ENCODE data around the gene GGCX. TPM values are rescaled to one million over a fixed set of nuclear protein-coding genes. Genes with fewer than 3 reads are reported as not detected.

GGCX gene
- total RNA-seq, 1 experiment from 2014 or later: 60.5 TPM

DNA sequence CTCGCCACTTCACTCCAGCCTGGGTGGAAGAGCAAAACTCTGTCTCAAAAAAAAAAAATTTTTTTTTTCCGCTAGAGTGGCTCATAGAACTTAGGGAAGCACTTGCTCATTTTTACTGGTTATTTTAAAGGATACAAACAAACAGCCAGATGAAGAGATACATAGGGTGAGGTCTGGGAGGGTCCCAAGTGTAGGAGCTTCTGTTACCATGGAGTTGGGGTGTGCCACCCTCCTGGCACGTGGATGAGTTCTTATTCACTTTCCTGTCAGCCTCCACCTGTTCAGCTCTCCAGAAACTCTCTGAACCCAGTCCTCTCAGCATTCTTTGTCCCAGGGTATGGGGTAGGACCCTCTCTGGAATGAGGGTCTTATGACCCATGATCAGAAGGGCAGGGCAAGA lies 27.2 kb downstream of the GGCX start:
- no TSS peak for BruUV-seq (replicated peaks)
- Histone ChIP-seq H3K4me1 (ENCODE audit: insufficient read depth, low read length, poor library complexity, severe bottlenecking) (peaks cover 8% of the 10 kb centered on the region), H3K36me3 (ENCODE audit: insufficient read depth, low read length, poor library complexity, severe bottlenecking) (no peaks in the 10 kb centered on the region), H3K9me3 (ENCODE audit: low read depth, low read length, poor library complexity, severe bottlenecking) (no peaks in the 10 kb centered on the region), H3K27me3 (replicated peaks; ENCODE audit: insufficient read depth, low read depth, low read length, poor library complexity) (no peaks in the 10 kb centered on the region), H3K27ac (ENCODE audit: low read depth, low read length, poor library complexity, severe bottlenecking) (no peak overlapping the region), H3K4me3 (ENCODE audit: low read depth, low read length, poor library complexity, severe bottlenecking) (no peak overlapping the region)
- intact Hi-C loops (cut with micrococcal nuclease; ENCODE audit: unreplicated experiment): no loop called here
- ChIA-PET CTCF (no interaction called here), POLR2A (ENCODE audit: low non-redundant PET) (interaction anchor here (0.7 kb wide), 1 partner anchor 92 kb away, joined by 6 read pairs; no protein-coding TSS in a partner anchor)
- TF ChIP-seq EZH2 (IDR thresholded peaks at IDR 0.05; ENCODE audit: borderline replicate concordance, low read depth, low read length, poor library complexity, severe bottlenecking): no peak
- TF ChIP-seq, protein P1, sequence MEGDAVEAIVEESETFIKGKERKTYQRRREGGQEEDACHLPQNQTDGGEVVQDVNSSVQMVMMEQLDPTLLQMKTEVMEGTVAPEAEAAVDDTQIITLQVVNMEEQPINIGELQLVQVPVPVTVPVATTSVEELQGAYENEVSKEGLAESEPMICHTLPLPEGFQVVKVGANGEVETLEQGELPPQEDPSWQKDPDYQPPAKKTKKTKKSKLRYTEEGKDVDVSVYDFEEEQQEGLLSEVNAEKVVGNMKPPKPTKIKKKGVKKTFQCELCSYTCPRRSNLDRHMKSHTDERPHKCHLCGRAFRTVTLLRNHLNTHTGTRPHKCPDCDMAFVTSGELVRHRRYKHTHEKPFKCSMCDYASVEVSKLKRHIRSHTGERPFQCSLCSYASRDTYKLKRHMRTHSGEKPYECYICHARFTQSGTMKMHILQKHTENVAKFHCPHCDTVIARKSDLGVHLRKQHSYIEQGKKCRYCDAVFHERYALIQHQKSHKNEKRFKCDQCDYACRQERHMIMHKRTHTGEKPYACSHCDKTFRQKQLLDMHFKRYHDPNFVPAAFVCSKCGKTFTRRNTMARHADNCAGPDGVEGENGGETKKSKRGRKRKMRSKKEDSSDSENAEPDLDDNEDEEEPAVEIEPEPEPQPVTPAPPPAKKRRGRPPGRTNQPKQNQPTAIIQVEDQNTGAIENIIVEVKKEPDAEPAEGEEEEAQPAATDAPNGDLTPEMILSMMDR (conservative IDR thresholded peaks at IDR 0.05; ENCODE audit: low read depth, low read length): no peak
- DNase-seq (ENCODE audit: low spot score): no peak

DNA sequence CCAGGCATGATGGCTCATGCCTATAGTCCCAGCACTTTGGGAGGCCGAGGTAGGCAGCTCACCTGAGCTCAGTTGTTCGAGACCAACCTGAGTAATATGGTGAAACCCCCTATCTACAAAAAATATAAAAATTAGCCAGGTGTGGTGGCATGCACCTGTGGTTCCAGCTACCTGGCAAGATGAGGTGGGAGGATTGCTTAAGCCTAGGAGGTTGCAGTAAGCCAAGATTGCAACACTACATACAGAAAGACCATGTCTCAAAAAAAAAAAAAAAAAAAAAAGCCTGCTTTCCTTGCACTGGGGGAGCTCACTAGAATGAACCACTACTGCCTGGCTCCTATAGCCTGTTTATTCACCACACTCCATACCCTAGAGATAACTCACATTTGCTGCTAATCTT lies 29.7 kb downstream of the GGCX start:
- DNase-seq (ENCODE audit: low spot score): no peak
- no TSS peak for BruUV-seq (replicated peaks)
- H3K4me1 ChIP-seq (ENCODE audit: insufficient read depth, low read length, poor library complexity, severe bottlenecking): no peaks in the 10 kb centered on the region
- CTCF ChIA-PET: no interaction called here
- no peaks in the 10 kb centered on the region for H3K36me3 ChIP-seq (ENCODE audit: insufficient read depth, low read length, poor library complexity, severe bottlenecking)
- POLR2A ChIA-PET (ENCODE audit: low non-redundant PET): no interaction called here
- no peak overlapping the region for H3K27ac ChIP-seq (ENCODE audit: low read depth, low read length, poor library complexity, severe bottlenecking)
- no peak overlapping the region for H3K4me3 ChIP-seq (ENCODE audit: low read depth, low read length, poor library complexity, severe bottlenecking)
- no peaks in the 10 kb centered on the region for H3K9me3 ChIP-seq (ENCODE audit: low read depth, low read length, poor library complexity, severe bottlenecking)
- no peak for TF ChIP-seq EZH2 (IDR thresholded peaks at IDR 0.05; ENCODE audit: borderline replicate concordance, low read depth, low read length, poor library complexity, severe bottlenecking)
- TF ChIP-seq, protein P1 (conservative IDR thresholded peaks at IDR 0.05; ENCODE audit: low read depth, low read length): no peak
- intact Hi-C loops (cut with micrococcal nuclease; ENCODE audit: unreplicated experiment): no loop called here
- no peaks in the 10 kb centered on the region for H3K27me3 ChIP-seq (replicated peaks; ENCODE audit: insufficient read depth, low read depth, low read length, poor library complexity)

DNA sequence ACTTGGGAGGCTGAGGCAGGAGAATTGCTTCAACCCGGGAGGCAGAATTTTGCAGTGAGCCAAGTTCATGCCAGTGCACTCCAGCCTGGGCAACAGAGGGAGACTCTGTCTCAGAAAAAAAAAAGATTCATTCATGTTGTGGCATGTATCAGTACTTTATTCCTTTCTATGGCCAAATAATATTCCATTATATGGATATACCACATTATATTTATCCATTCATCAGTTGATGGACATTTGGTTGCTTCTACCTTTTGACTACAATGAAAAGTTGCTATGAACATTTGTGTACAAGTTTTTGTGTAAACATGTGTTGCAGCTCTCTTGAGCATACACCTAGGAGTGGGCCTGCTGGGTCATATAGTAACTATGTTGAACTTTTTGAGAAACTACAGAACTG lies 31.5 kb downstream of the GGCX start:
- POLR2A ChIA-PET (ENCODE audit: low non-redundant PET): no interaction called here
- CTCF ChIA-PET: no interaction called here
- intact Hi-C loops (cut with micrococcal nuclease; ENCODE audit: unreplicated experiment): no loop called here
- H3K4me1 ChIP-seq (ENCODE audit: insufficient read depth, low read length, poor library complexity, severe bottlenecking): no peaks in the 10 kb centered on the region
- no TSS peak for BruUV-seq (replicated peaks)
- no peak overlapping the region for H3K27ac ChIP-seq (ENCODE audit: low read depth, low read length, poor library complexity, severe bottlenecking)
- no peaks in the 10 kb centered on the region for H3K27me3 ChIP-seq (replicated peaks; ENCODE audit: insufficient read depth, low read depth, low read length, poor library complexity)
- no peak overlapping the region for H3K4me3 ChIP-seq (ENCODE audit: low read depth, low read length, poor library complexity, severe bottlenecking)
- TF ChIP-seq EZH2 (IDR thresholded peaks at IDR 0.05; ENCODE audit: borderline replicate concordance, low read depth, low read length, poor library complexity, severe bottlenecking): no peak
- TF ChIP-seq, protein P1 (conservative IDR thresholded peaks at IDR 0.05; ENCODE audit: low read depth, low read length): no peak
- H3K9me3 ChIP-seq (ENCODE audit: low read depth, low read length, poor library complexity, severe bottlenecking): no peaks in the 10 kb centered on the region
- H3K36me3 ChIP-seq (ENCODE audit: insufficient read depth, low read length, poor library complexity, severe bottlenecking): no peaks in the 10 kb centered on the region
- DNase-seq (ENCODE audit: low spot score): no peak
